ENCODE results near the gene STRIP1.
A peak's percentile ranks its signal among the peaks of the same experiment; 100 is the strongest.
"Not testable (repeated sequence)": the region's sequence is repeated elsewhere in the genome, so short reads cannot be mapped to it uniquely, and the experiment has no call there.

STRIP1 gene

GRCh38 chr1:110070671-110071242 lies 36.3 kb downstream of the STRIP1 start, which contains the start of gene ALX3:
ALX3 (minus strand) TSS chr1:110070672; CDS start chr1:110070612, 60 bp downstream.
- DNase-seq = no peak

- DNase-seq = no peak
Observed at GRCh38 chr1:110074166-110074565, 39.7 kb downstream of the STRIP1 start.

- DNase-seq = no peak
Observed at GRCh38 chr1:110076789-110077500, 42.5 kb downstream of the STRIP1 start.

GRCh38 chr1:110079995-110080394 lies 45.6 kb downstream of the STRIP1 start:
- not testable (repeated sequence) for DNase-seq

GRCh38 chr1:110081061-110081460 lies 46.6 kb downstream of the STRIP1 start:
- DNase-seq = no peak

- DNase-seq = no peak
Observed at GRCh38 chr1:110082477-110082876, 48.1 kb downstream of the STRIP1 start.

- no peak for DNase-seq
Observed at GRCh38 chr1:110083061-110083865, 48.8 kb downstream of the STRIP1 start.

GRCh38 chr1:110083866-110084226 lies 49.4 kb downstream of the STRIP1 start:
- DNase-seq = no peak

GRCh38 chr1:110084227-110085078 lies 50.0 kb downstream of the STRIP1 start:
- DNase-seq = no peak

GRCh38 chr1:110085671-110086070 lies 51.2 kb downstream of the STRIP1 start:
- DNase-seq = no peak

GRCh38 chr1:110086961-110087360 lies 52.5 kb downstream of the STRIP1 start:
- DNase-seq = no peak

GRCh38 chr1:110087812-110088738 lies 53.7 kb downstream of the STRIP1 start:
- peak; percentile 73 for DNase-seq

- no peak for DNase-seq
Observed at GRCh38 chr1:110088739-110089316, 54.4 kb downstream of the STRIP1 start.

GRCh38 chr1:110089561-110090275 lies 55.3 kb downstream of the STRIP1 start:
- DNase-seq = peak; percentile 65

- no peak for DNase-seq
Observed at GRCh38 chr1:110091381-110091780, 57.0 kb downstream of the STRIP1 start.

- no peak for DNase-seq
Observed at GRCh38 chr1:110091791-110092190, 57.4 kb downstream of the STRIP1 start.

GRCh38 chr1:110092991-110093390 lies 58.6 kb downstream of the STRIP1 start:
- no peak for DNase-seq

- DNase-seq = no peak
Observed at GRCh38 chr1:110094931-110095654, 60.7 kb downstream of the STRIP1 start.

- DNase-seq = no peak
Observed at GRCh38 chr1:110097507-110098221, 63.2 kb downstream of the STRIP1 start.
